Testis (tissue), 3 donors: ENCODE results near the gene NUDT6. TPM values are rescaled to one million over a fixed set of nuclear protein-coding genes. Genes with fewer than 3 reads are reported as not detected.
"Not testable (repeated sequence)": the region's sequence is repeated elsewhere in the genome, so short reads cannot be mapped to it uniquely, and the experiment has no call there.

Experiments used
- DNase-seq: peaks from one replicate; pipeline ENCODE4 v3.0.0-alpha.2; 2019
- H3K27ac ChIP-seq, 2 donors: fragments of 200-600 bp; sonication (generic); one replicate each; pipeline ENCODE4 v1.5.1; 2019
- H3K27me3 ChIP-seq: fragments of 200-600 bp; sonication (generic); one replicate; pipeline ENCODE4 v1.5.1; 2019
- H3K36me3 ChIP-seq: fragments of 200-600 bp; sonication (generic); one replicate; pipeline ENCODE4 v1.5.1; 2017; ENCODE audit warnings: low read depth; ENCODE audit errors: missing control alignments
- H3K4me1 ChIP-seq: fragments of 200-600 bp; sonication (generic); one replicate; pipeline ENCODE4 v1.5.1; 2019
- H3K4me3 ChIP-seq, 2 donors: fragments of 200-600 bp; sonication (generic); one replicate each; pipeline ENCODE4 v1.5.1; 2017 to 2019
- H3K9me3 ChIP-seq: fragments of 200-600 bp; sonication (generic); one replicate; pipeline ENCODE4 v1.5.1; 2017
- POLR2A ChIP-seq: fragments of 450-650 bp; IDR thresholded peaks from one replicate; pipeline ENCODE4 v1.6.1; 2017; ENCODE audit warnings: antibody characterized with exemption, mild to moderate bottlenecking, moderate library complexity
- WGBS, 2 donors: methylation state at CpG; one replicate each; pipeline ENCODE4 v1.1.5; 2018; 5-methylcytosine and 5-hydroxymethylcytosine counted together
- intact Hi-C: fragments of 100-400 bp; cut with DNase I; formaldehyde crosslinking; loops from one replicate; pipeline ENCODE4 v1.15.1; 2023; ENCODE audit warnings: low total_unique reads
- polyA plus RNA-seq: library from polyadenylated mRNA; stranded (reverse); fragments of 350-450 nt; fragmentation: Illumina TruSeq; extraction: RNeasy Lipid Tissue Mini Kit (QIAGEN cat#74804); gene quantifications from one replicate; pipeline ENCODE4 v1.2.3, GENCODE V29; 2014; ENCODE audit warnings: low read depth, low replicate concordance; ENCODE audit not compliant: insufficient read depth
- total RNA-seq, 2 donors: library from RNA; depleted of rRNA; stranded (reverse); fragments of >200 nt; gene quantifications; one replicate each; pipeline ENCODE4 v1.2.3, GENCODE V29; 2016
- TF ChIP-seq, protein P1 (sequence below), 3 experiments: fragments of 450-650 bp in 2 of 3; fragments of 200-600 bp in 1 of 3; sonication (generic) in 1 of 3; IDR thresholded peaks; one replicate each; pipeline ENCODE4 v1.5.1; 2016 to 2019; ENCODE audit warnings: antibody characterized with exemption in 3 of 3, mild to moderate bottlenecking in 2 of 3, moderate library complexity in 1 of 3

The NUDT6 gene
- total and polyA plus RNA-seq, 3 donors from 2014 or later = 12.0 to 16.6 (median 15.4) TPM

DNA sequence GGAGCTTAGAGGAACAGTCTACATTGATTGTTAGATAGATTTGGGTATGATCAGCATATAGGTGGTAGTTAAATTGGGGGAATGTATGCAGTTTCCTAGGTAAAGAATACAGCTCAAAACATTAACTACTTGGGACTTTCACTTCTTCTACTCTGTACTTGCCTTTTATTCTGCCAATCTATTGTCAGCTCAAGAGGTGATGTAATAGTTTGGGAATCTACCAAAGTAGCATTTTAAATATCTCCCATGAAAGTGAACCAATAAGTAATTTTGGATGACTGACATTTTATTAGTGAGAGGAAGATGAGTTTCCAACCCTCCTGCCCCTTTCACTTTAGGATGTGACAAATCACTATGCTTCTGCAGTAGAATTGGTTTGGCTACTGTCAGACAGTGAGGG is 43.4 kb downstream of the NUDT6 start:
- no peak overlapping the region for H3K27ac ChIP-seq
- no peaks in the 10 kb centered on the region for H3K27me3 ChIP-seq
- TF ChIP-seq, protein P1, sequence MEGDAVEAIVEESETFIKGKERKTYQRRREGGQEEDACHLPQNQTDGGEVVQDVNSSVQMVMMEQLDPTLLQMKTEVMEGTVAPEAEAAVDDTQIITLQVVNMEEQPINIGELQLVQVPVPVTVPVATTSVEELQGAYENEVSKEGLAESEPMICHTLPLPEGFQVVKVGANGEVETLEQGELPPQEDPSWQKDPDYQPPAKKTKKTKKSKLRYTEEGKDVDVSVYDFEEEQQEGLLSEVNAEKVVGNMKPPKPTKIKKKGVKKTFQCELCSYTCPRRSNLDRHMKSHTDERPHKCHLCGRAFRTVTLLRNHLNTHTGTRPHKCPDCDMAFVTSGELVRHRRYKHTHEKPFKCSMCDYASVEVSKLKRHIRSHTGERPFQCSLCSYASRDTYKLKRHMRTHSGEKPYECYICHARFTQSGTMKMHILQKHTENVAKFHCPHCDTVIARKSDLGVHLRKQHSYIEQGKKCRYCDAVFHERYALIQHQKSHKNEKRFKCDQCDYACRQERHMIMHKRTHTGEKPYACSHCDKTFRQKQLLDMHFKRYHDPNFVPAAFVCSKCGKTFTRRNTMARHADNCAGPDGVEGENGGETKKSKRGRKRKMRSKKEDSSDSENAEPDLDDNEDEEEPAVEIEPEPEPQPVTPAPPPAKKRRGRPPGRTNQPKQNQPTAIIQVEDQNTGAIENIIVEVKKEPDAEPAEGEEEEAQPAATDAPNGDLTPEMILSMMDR (IDR thresholded peaks at IDR 0.05) = no peak
- no peak for TF ChIP-seq POLR2A
- no peaks in the 10 kb centered on the region for H3K36me3 ChIP-seq
- H3K9me3 ChIP-seq = no peaks in the 10 kb centered on the region
- no peaks in the 10 kb centered on the region for H3K4me1 ChIP-seq
- intact Hi-C loops = no loop called here
- no peak overlapping the region for H3K4me3 ChIP-seq
- DNase-seq = no peak

DNA sequence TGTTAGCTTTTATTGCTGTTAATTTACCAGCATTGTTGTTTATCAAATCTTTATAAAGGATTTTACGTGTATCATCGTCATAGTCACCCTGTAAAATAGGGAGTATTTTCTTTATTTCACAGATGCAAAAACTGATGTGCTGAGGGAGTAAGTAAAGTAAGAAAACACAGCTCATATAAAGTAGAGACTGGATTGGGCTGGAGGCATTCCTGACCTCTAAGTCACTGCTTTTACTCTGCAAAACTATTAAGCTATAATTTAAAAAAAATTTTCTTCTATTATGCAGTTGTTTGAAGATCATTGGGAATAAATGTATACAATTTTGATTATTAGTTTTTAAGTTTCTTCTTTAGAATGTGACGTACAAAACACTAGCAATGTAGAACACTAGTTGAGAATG is 45.9 kb downstream of the NUDT6 start:
- intact Hi-C loops = no loop called here
- DNase-seq = no peak
- H3K27me3 ChIP-seq = no peaks in the 10 kb centered on the region
- H3K36me3 ChIP-seq = no peaks in the 10 kb centered on the region
- WGBS, 2 donors = 90% methylated on average over 3 of the region's 3 CpGs
- TF ChIP-seq, protein P1 (IDR thresholded peaks at IDR 0.05) = no peak
- TF ChIP-seq POLR2A = no peak
- H3K4me3 ChIP-seq = no peak overlapping the region
- H3K9me3 ChIP-seq = no peaks in the 10 kb centered on the region
- no peak overlapping the region for H3K27ac ChIP-seq
- H3K4me1 ChIP-seq = no peaks in the 10 kb centered on the region

DNA sequence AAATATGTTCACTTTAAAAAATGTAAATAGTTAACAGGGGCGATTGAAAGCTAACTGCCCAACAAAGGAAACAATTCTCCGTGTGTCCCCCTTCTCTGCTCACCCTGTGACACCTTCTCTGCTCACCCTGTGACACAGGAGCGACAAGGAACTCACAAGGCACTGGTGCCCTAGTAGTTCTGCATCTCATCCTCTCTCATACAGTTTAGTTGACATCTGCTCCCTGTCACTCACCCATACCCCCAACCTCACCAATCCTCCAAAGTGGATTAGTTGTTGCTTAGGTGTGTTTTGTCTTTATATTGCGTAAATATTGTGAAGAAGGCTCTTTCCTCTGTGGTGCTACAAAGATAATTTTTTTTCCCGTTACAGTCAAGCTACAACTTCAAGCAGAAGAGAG is 46.4 kb downstream of the NUDT6 start:
- Histone ChIP-seq H3K27ac (no peak overlapping the region), H3K27me3 (no peaks in the 10 kb centered on the region), H3K4me1 (no peaks in the 10 kb centered on the region), H3K9me3 (no peaks in the 10 kb centered on the region), H3K36me3 (no peaks in the 10 kb centered on the region), H3K4me3 (no peak overlapping the region)
- TF ChIP-seq POLR2A = no peak
- TF ChIP-seq, protein P1 (IDR thresholded peaks at IDR 0.05) = no peak
- WGBS, 2 donors = 89 to 98% methylated on average over 5 of the region's 5 CpGs
- intact Hi-C loops = no loop called here
- DNase-seq = no peak

DNA sequence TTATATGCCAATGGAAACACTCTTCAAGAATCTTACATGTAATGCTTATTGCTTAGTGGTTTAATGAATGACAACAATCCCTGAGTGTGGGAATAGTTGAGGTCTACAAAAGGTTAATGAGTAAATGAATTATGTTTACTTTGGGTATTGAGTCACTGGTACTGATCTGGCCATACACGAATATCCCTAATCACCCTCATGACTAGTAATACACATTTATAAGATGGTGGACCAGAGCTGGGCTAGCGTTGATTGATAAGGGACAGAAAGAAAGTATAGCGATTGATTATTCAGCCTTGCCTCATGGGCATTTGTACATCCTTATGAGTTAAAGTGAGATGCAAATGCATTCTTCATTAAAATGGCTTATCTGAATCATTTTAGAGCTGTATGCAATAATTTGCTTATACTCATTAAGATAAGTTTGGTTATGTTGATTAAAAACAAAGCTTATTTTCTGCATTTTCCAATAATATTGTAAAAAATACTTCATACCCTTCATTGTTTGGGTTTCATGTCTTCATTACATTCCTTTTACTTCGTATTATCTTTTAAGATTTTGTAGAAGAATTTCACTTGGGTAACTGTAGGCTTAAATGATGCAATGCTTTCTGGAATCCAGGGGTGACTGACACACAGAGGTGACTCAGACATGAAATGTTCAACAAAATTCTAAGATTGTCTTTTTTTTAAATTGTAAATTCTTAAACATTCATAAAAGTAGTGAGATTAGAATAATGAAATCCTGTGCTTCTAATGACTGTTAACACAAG is 48.4 kb downstream of the NUDT6 start:
- TF ChIP-seq, protein P1 (IDR thresholded peaks at IDR 0.05) = no peak
- TF ChIP-seq POLR2A = no peak

DNA sequence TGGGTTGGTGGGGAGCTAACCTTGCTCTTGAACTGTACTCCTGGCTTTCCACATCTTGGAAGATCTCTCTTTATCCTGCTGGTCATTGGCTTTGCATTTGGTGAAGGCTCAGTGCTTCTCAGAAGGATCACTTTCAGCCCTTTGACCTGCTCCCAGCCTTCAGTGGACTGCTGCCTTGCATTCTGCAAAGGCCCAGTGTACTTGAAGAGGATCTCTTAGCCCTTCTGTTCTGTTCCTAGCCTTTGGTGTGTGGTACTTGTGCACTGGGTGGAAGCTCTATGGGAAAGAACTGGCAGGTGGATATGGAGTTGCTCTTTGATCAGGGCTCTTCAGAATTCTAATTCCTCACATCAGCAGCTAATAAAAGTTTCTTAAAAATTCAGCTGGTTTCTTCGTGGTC is 49.3 kb downstream of the NUDT6 start:
- Histone ChIP-seq H3K4me1 (no peaks in the 10 kb centered on the region), H3K4me3 (no peak overlapping the region), H3K9me3 (no peaks in the 10 kb centered on the region), H3K36me3 (no peaks in the 10 kb centered on the region), H3K27me3 (no peaks in the 10 kb centered on the region), H3K27ac (no peak overlapping the region)
- no peak for DNase-seq
- intact Hi-C loops = no loop called here
- WGBS, 2 donors = 77 to 83% methylated on average over 1 of the region's 1 CpG
- TF ChIP-seq, protein P1 (IDR thresholded peaks at IDR 0.05) = no peak
- no peak for TF ChIP-seq POLR2A

More for the DNA sequence above, 48.4 kb downstream of the NUDT6 start:
- intact Hi-C loops = no loop called here
- no peaks in the 10 kb centered on the region for H3K9me3 ChIP-seq
- H3K27me3 ChIP-seq = no peaks in the 10 kb centered on the region
- no peak overlapping the region for H3K27ac ChIP-seq
- DNase-seq = no peak
- WGBS, 2 donors = 87 to 89% methylated on average over 4 of the region's 4 CpGs
- no peak overlapping the region for H3K4me3 ChIP-seq
- H3K4me1 ChIP-seq = no peaks in the 10 kb centered on the region
- H3K36me3 ChIP-seq = no peaks in the 10 kb centered on the region

DNA sequence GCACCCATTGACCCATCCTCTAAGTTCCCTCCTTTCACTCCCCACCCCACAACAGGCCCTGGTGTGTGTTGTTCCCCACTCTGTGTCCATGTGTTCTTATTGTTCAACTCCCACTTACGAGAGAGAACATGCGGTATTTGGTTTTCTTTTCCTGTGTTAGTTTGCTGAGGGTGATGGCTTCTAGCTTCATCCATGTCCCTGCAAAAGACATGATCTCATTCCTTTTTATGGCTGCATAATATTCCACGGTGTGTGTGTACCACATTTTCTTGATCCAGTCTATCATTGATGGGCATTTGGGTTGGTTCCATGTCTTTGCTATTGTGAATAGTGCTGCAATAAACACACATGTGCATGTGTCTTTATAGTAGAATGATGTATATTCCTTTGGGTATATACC is 54.2 kb downstream of the NUDT6 start:
- DNase-seq, H3K4me1 ChIP-seq, H3K4me3 ChIP-seq, H3K9me3 ChIP-seq, H3K27me3 ChIP-seq, H3K36me3 ChIP-seq, H3K27ac ChIP-seq, intact Hi-C loops: not testable (repeated sequence)
- WGBS, 2 donors = 80 to 97% methylated on average over 3 of the region's 3 CpGs
